ENCODE measurements around the gene SYT6.
"Not testable (repeated sequence)": the region's sequence is repeated elsewhere in the genome, so short reads cannot be mapped to it uniquely, and the experiment has no call there.

The SYT6 gene

GRCh38 chr1:114063544-114063943, 90.1 kb downstream of the SYT6 start:
- no peak for DNase-seq

GRCh38 chr1:114062477-114063099, 91.1 kb downstream of the SYT6 start:
- DNase-seq = no peak

GRCh38 chr1:114061121-114061830, 92.4 kb downstream of the SYT6 start:
- DNase-seq = no peak

- DNase-seq = not testable (repeated sequence)
Observed at GRCh38 chr1:114058236-114058635, 95.4 kb downstream of the SYT6 start.

- no peak for DNase-seq
Observed at GRCh38 chr1:114054148-114054547, 99.5 kb downstream of the SYT6 start.

GRCh38 chr1:114048232-114048631, 105.4 kb downstream of the SYT6 start:
- no peak for DNase-seq

- no peak for DNase-seq
Observed at GRCh38 chr1:114043548-114043947, 110.1 kb downstream of the SYT6 start.

GRCh38 chr1:114043054-114043453, 110.6 kb downstream of the SYT6 start:
- no peak for DNase-seq

GRCh38 chr1:114040273-114041015, 113.2 kb downstream of the SYT6 start:
- DNase-seq = no peak
